ENCODE data around the gene CXCL3.

GRCh38 chr4:74085669-74086068 is 47.2 kb upstream of the CXCL3 start:
- TF ChIP-seq ARNT (IDR thresholded peaks at IDR 0.05) (no peak), FOXA1 (IDR thresholded peaks at IDR 0.05) (no peak), FOXM1 (IDR thresholded peaks at IDR 0.05; ENCODE audit: borderline replicate concordance) (no peak), HDGF (IDR thresholded peaks at IDR 0.05; ENCODE audit: borderline replicate concordance) (no peak), ELF4 (IDR thresholded peaks at IDR 0.05) (no peak), FOXK2 (IDR thresholded peaks at IDR 0.05) (no peak), TARDBP (IDR thresholded peaks at IDR 0.05) (no peak)

Data from HEK293T (cell line).